Endothelial cell (in vitro differentiated cells): ENCODE measurements around the gene KCNN3. TPM values are rescaled to one million over a fixed set of nuclear protein-coding genes. Genes with fewer than 3 reads are reported as not detected.

Experiments
- DNase-seq: peaks from one replicate; pipeline ENCODE4 v3.0.0; 2021; ENCODE audit warnings: low spot score
- H3K27ac Mint-ChIP-seq: one replicate; pipeline ENCODE4 v1.8.0; 2021; ENCODE audit warnings: mixed read lengths, inconsistent platforms; ENCODE audit not compliant: unreplicated experiment
- H3K27me3 Mint-ChIP-seq: one replicate; pipeline ENCODE4 v1.8.0; 2021; ENCODE audit warnings: mild to moderate bottlenecking, moderate library complexity, mixed read lengths, inconsistent platforms; ENCODE audit not compliant: unreplicated experiment
- H3K36me3 Mint-ChIP-seq: one replicate; pipeline ENCODE4 v1.8.0; 2021; ENCODE audit warnings: mild to moderate bottlenecking, low read depth, mixed read lengths, inconsistent platforms; ENCODE audit not compliant: unreplicated experiment
- H3K4me1 Mint-ChIP-seq: one replicate; pipeline ENCODE4 v1.8.0; 2021; ENCODE audit warnings: mild to moderate bottlenecking, mixed read lengths, inconsistent platforms; ENCODE audit not compliant: unreplicated experiment
- H3K4me3 Mint-ChIP-seq: one replicate; pipeline ENCODE4 v1.8.0; 2021; ENCODE audit warnings: mild to moderate bottlenecking, mixed read lengths, inconsistent platforms; ENCODE audit not compliant: unreplicated experiment
- H3K9me3 Mint-ChIP-seq: one replicate; pipeline ENCODE4 v1.8.0; 2021; ENCODE audit warnings: mixed read lengths, inconsistent platforms; ENCODE audit not compliant: unreplicated experiment
- total RNA-seq: library from RNA; stranded (reverse); fragmentation: NEBNext Ultra II Directional; extraction: Animal tissue kit (Norgen Biotek cat#: 25700); gene quantifications from one replicate; pipeline ENCODE4 v1.2.1, GENCODE V29; 2021; ENCODE audit not compliant: unreplicated experiment
- TF ChIP-seq, protein P1 (sequence below): fragments of 200-600 bp; sonication (generic); IDR thresholded peaks from one replicate; pipeline ENCODE4 v1.5.0; 2021; ENCODE audit warnings: antibody characterized with exemption; ENCODE audit not compliant: unreplicated experiment

The KCNN3 gene
- total RNA-seq, 1 donor from 2014 or later: 17.3 TPM

DNA sequence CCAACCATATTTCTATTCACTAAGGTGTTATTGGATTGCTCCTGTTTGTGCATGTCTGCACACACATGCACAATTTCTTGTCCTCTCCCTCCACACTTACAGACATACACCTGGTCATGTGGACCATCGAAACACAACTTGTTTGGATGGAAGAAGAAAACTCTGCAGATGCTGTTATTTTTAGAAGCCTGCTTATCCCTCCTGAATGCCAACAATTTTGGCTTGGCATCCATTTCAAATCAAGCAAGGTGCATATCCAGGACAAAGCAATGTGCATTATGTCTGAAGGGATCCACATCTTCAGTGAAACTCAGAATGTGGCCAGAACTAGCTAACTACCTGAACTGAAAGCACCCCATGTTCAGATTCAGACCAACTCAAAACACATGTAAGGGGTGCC lies 163.2 kb downstream of the KCNN3 start:
- Mint-ChIP-seq H3K27ac (no peak overlapping the region), H3K27me3 (peaks cover 8% of the 10 kb centered on the region), H3K4me3 (no peak overlapping the region), H3K9me3 (no peaks in the 10 kb centered on the region), H3K36me3 (no peaks in the 10 kb centered on the region), H3K4me1 (peaks cover 10% of the 10 kb centered on the region)
- TF ChIP-seq, protein P1, sequence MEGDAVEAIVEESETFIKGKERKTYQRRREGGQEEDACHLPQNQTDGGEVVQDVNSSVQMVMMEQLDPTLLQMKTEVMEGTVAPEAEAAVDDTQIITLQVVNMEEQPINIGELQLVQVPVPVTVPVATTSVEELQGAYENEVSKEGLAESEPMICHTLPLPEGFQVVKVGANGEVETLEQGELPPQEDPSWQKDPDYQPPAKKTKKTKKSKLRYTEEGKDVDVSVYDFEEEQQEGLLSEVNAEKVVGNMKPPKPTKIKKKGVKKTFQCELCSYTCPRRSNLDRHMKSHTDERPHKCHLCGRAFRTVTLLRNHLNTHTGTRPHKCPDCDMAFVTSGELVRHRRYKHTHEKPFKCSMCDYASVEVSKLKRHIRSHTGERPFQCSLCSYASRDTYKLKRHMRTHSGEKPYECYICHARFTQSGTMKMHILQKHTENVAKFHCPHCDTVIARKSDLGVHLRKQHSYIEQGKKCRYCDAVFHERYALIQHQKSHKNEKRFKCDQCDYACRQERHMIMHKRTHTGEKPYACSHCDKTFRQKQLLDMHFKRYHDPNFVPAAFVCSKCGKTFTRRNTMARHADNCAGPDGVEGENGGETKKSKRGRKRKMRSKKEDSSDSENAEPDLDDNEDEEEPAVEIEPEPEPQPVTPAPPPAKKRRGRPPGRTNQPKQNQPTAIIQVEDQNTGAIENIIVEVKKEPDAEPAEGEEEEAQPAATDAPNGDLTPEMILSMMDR: no peak
- no peak for DNase-seq

DNA sequence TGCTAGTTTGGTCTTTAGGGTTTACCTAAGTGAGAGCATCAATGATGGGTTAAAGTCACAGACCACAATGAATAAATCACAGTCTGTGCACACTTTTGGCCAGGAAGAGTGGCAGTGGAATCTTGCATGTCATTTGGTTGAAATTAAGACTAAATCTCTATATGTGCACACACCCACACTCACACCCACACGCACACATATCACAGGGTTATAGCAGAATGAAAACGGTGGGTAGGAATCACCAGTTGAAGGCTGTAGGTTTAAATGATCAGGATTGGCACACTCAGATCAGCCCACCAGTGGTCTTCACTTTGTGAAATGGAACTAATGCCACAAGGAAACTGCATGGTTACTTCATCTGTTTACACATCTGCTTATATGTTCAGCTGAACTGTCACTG lies 164.5 kb downstream of the KCNN3 start:
- Mint-ChIP-seq H3K4me3 (no peak overlapping the region), H3K36me3 (no peaks in the 10 kb centered on the region), H3K27ac (no peak overlapping the region), H3K27me3 (peaks cover 8% of the 10 kb centered on the region), H3K9me3 (no peaks in the 10 kb centered on the region), H3K4me1 (peaks cover 7% of the 10 kb centered on the region)
- DNase-seq: no peak
- TF ChIP-seq, protein P1: no peak

DNA sequence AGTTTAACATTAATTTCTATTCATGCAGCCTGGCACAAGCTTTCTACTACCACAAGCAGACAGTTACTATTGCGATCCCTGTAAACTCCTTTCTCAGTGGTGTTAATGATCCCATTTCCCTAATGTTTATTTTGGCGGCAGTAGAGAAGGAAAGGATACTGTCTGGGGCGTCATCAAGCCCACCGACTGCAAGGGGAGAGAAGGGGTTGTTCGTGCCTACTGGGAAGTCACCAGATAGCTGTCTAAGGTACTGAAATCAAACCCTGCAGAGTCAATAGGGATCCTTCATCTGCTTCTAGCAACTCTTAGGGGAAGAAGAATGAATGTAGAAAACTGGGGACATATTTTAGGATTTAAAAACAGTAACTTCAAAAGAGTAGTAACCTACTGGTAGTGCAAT lies 166.9 kb downstream of the KCNN3 start:
- DNase-seq: no peak
- no peak overlapping the region for H3K4me3 Mint-ChIP-seq

DNA sequence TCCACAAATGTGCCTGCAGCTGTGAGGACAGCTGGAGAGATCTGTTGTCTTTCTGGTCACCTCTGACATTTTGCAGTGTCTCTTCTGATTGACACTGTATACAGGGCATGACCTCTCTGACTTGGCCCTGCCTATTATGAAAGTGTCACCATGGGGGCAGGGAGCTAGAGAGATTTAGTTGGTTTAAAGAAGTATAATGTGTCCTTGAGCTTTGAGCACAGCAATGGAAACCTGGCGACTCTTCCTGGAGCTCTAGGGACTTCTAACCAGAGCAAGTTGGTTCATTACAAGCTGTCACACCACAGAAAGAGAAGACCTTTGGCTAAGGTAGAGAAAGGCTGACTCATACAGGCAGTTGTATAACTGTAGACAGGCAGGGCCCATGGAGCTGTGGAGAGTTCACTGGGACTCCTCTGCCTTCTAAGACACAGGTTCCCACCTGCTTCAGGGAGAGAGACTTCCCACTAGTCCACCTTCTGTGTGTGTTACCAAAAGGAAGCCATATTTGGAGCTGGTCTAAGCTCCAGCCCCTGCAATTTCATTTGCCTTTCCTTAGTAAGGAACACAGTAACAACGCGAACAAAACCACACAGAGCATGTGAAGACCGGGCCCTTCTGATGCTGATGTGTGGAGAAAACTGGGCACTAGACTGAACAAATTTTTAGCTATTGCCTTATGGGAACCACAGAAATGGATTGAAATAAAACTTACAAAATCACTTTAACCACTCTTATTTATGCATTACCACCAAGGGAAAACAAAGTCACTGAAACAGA lies 171.6 kb downstream of the KCNN3 start:
- DNase-seq: no peak
- Mint-ChIP-seq H3K4me1 (no peaks in the 10 kb centered on the region), H3K27ac (no peak overlapping the region), H3K36me3 (no peaks in the 10 kb centered on the region), H3K4me3 (no peak overlapping the region), H3K27me3 (peaks cover 1% of the 10 kb centered on the region), H3K9me3 (no peaks in the 10 kb centered on the region)
- TF ChIP-seq, protein P1: no peak

More for the DNA sequence above, 166.9 kb downstream of the KCNN3 start:
- H3K36me3 Mint-ChIP-seq: no peaks in the 10 kb centered on the region
- TF ChIP-seq, protein P1: no peak
- H3K27me3 Mint-ChIP-seq: peaks cover 8% of the 10 kb centered on the region
- H3K9me3 Mint-ChIP-seq: no peaks in the 10 kb centered on the region
- H3K27ac Mint-ChIP-seq: no peak overlapping the region
- peaks cover 7% of the 10 kb centered on the region for H3K4me1 Mint-ChIP-seq

DNA sequence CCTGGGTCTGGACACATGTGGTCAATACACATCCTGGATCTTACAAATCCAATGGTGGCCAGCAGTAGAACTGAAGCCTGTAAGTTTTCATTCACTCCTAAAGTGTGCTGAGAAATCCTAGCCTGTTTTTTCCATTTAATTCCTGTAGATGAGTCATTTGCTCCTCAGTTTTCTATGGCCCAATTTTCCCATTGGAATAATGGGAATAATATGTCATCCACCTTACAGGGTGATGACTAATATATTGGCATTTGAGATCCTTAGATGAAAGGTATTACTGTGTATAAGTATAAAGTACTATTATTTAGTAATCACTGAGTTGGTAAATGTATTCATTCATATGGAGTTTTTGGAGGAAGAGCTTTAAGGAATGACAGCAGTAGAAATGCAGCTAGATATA lies 172.4 kb downstream of the KCNN3 start:
- TF ChIP-seq, protein P1: no peak
- H3K27ac Mint-ChIP-seq: no peak overlapping the region
- H3K4me1 Mint-ChIP-seq: no peaks in the 10 kb centered on the region
- DNase-seq: no peak
- H3K36me3 Mint-ChIP-seq: no peaks in the 10 kb centered on the region
- H3K27me3 Mint-ChIP-seq: peaks cover 1% of the 10 kb centered on the region
- no peak overlapping the region for H3K4me3 Mint-ChIP-seq
- no peaks in the 10 kb centered on the region for H3K9me3 Mint-ChIP-seq
